GM10248 (cell line): Measurements from ENCODE around the gene ABCB6.

Source experiments
- CTCF ChIA-PET: fragments of 300-600 bp; sonication (Branson Sonifier 250); formaldehyde crosslinking; extraction: SDS; loops from one replicate; lab custom pipeline; 2021; ENCODE audit warnings: antibody characterized with exemption; lab: Yijun Ruan, JAX
- POLR2A ChIA-PET: fragments of 350-650 bp; sonication (Branson Sonifier 250); formaldehyde crosslinking; extraction: SDS; loops from one replicate; lab custom pipeline; 2020; ENCODE audit warnings: antibody characterized with exemption; lab: Yijun Ruan, JAX
- DNase-seq: peaks from one replicate; pipeline ENCODE4 v3.0.0; 2012; ENCODE audit errors: extremely low spot score
- TF ChIP-seq, protein P1 (sequence below): IDR thresholded peaks from 2 replicates; pipeline ENCODE4 v1.5.1; 2012; ENCODE audit warnings: mild to moderate bottlenecking, low read depth; ENCODE audit errors: extremely low read depth, missing control alignments, control extremely low read depth

The ABCB6 gene

DNA sequence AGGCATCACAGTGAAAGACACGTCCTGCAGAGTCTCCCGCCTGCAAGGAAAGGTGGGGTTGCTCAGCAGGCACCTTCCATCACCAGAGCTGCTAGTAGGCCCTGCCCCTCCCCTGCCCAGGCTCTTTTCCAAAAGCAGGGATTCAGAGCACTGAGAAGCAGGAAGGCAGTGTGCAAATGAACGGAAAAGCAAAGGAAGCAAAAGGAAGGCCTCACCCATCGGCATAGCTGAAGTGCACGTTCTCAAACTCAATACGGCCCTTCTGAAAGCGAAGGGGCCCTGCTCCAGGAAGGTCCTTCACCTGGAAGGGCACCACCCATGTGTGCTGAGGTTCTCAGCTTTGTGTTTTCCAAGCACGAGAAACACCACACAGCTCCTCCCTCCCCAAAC is 5.7 kb downstream of the ABCB6 start:
- CTCF ChIA-PET: interaction anchor here (1.2 to 3.6 kb wide), 8 partner anchors 9 to 317 kb away, joined by 3 to 15 read pairs (median 5); partner anchors contain the start of gene CNPPD1
- DNase-seq: no peak
- TF ChIP-seq, protein P1, sequence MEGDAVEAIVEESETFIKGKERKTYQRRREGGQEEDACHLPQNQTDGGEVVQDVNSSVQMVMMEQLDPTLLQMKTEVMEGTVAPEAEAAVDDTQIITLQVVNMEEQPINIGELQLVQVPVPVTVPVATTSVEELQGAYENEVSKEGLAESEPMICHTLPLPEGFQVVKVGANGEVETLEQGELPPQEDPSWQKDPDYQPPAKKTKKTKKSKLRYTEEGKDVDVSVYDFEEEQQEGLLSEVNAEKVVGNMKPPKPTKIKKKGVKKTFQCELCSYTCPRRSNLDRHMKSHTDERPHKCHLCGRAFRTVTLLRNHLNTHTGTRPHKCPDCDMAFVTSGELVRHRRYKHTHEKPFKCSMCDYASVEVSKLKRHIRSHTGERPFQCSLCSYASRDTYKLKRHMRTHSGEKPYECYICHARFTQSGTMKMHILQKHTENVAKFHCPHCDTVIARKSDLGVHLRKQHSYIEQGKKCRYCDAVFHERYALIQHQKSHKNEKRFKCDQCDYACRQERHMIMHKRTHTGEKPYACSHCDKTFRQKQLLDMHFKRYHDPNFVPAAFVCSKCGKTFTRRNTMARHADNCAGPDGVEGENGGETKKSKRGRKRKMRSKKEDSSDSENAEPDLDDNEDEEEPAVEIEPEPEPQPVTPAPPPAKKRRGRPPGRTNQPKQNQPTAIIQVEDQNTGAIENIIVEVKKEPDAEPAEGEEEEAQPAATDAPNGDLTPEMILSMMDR: no peak
- POLR2A ChIA-PET: interaction anchor here (0.5 kb wide), 1 partner anchor 40 kb away, joined by 4 read pairs; the partner anchor contains the start of gene TUBA4B

DNA sequence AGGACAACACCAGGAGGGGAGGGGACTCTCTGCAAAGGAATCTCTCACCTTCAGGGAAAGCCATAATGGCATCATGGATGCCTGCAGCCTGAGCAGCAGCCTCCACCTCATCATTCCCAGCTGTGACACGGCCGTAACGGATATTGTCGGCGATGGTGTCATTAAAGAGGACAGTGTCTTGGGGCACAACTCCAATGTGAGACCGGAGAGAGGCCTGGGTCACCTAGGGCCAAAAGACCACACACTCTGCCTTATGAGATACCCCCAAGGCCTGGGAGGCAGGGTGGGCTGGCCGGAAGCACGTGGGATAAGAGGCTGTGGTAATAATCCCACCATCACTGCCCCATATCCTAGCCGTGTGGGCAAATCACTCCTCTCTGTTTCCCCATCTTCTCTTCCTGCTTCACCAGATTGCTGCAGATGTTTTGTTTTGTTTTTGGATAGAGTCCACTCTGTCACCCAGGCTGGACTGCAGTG is 7.8 kb downstream of the ABCB6 start:
- TF ChIP-seq, protein P1: no peak
- CTCF ChIA-PET: interaction anchor here (0.7 to 3.6 kb wide), 12 partner anchors 10 to 91 kb away, joined by 3 to 15 read pairs (median 3); partner anchors contain the start of gene NHEJ1
- POLR2A ChIA-PET: interaction anchor here (0.5 kb wide), 1 partner anchor 45 kb away, joined by 5 read pairs; no protein-coding TSS in a partner anchor
- DNase-seq: no peak

DNA sequence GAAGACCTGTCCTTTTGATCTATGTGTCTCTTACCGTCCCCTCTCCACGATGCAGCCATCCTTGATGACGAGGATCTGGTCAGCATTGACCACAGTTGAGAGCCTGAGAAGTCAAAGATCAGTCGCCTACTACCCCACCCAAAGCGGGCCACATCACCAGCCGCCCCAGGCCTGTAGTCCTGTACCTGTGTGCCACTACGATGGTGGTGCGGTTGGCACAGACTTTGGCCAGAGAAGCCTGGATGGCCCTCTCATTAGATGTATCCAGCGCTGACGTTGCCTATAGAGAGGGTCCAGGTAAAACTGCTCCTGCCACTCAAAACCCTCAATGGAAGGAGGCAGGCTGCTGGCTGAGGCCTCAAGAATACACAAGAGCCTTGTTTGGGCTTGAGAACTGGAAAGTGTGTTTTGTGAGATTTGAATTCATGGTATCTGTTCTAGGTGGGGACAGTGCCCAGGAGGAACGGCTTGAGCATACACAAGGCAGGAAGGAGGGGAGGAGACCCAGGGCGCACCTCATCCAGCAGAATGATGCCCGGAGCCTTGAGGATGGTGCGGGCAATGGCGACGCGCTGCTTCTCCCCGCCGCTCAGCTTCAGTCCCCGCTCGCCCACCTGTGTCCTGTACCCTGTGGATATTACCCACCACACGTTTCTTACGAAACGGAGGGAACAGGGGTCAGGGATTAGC is 8.4 kb downstream of the ABCB6 start:
- CTCF ChIA-PET: interaction anchor here (1.2 to 3.6 kb wide), 3 partner anchors 35 to 83 kb away, joined by 3 to 15 read pairs (median 4); no protein-coding TSS in a partner anchor
- TF ChIP-seq, protein P1: no peak
- no peak for DNase-seq
- POLR2A ChIA-PET: interaction anchor here (0.5 kb wide), 1 partner anchor 45 kb away, joined by 5 read pairs; no protein-coding TSS in a partner anchor

DNA sequence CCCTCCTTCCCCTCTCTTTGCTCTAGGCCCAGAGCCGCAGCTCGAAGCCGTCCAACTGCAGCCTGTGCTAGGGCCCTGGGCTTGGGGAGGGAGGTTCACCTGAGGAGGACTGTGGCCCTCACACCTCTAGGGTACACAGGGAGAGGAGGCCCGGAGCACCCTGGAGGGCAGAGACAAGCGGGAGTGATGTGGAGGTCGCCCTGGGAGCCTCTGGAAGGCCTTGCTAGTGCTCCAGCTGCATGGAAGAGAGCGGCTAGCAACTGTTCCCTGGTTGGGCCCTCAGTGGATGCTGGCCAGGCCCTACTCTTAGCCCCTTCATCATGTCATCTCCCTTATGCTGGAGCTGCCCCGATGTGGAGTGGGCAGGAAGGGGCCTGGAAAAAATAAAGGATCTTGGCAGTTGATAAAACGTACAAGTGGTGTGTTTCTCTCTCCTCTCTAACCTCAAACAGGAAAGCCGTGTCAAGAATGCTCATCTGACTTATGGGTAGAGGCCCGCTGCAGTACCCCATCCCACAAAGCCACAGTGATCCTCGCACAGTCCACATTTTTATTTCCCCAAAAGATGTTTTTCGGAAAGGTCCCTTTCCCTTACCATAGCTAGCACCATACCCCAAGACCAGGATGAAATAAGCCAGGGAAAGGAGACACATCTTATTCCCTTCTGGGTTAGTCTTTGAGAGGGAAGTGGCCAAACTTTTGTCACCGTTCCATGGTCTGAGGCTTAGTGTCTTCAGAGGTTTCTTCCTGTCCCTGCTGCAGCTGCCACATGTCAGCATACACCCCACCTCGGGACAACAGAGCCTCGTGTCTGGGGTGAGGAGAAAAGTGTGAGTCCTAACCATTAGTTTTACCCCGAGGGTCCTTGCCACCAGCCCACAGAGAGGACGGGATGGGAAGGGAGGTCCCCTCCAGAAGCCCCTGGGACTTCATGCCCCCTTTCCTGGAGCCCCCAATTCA is 9.2 kb downstream of the ABCB6 start:
- ChIA-PET POLR2A (interaction anchor here (0.7 kb wide), 1 partner anchor 8 kb away, joined by 3 read pairs; no protein-coding TSS in a partner anchor), CTCF (interaction anchor here (1.2 to 1.9 kb wide), 2 partner anchors 27 to 86 kb away, joined by 3 to 10 read pairs; no protein-coding TSS in a partner anchor)
- TF ChIP-seq, protein P1: no peak
- no peak for DNase-seq

DNA sequence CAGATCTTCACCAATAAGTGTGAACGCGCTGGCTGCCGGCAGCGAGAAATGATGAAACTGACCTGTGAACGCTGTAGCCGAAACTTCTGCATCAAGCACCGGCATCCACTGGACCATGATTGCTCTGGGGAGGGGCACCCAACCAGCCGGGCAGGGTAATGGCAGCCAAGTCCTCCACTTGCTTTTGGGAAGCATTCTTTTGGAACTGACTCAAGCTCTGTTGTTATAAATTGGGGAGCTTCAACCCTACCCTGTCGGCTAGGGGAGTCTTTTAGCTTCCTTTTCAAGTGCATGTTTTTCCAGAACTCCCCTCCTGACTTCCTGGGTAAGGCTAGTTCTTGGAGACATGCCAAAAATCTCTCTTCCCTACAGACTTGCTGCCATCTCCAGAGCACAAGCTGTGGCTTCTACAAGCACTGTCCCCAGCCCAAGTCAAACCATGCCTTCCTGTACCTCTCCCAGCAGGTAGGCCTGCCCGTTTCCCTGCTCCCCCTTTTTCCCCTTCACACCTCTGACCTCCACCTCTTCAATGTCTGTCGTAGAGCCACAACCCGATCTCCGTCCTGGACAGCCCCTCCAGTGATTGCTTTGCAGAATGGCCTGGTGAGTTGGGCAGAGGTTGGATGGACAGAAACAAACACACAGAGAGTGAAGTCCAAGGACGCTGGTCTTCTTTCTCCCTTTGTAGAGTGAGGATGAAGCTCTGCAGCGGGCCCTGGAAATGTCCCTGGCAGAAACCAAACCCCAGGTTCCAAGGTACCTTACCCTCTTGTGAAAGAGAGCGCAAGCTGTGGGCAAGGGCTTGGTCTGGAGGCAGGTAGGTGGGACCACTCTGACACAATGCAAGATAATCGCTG is 10.6 kb downstream of the ABCB6 start:
- TF ChIP-seq, protein P1: no peak
- CTCF ChIA-PET: interaction anchor here (1.2 to 1.9 kb wide), 3 partner anchors 48 to 150 kb away, joined by 4 to 10 read pairs (median 6); partner anchors contain the start of gene NHEJ1
- POLR2A ChIA-PET: interaction anchor here (1.0 to 3.1 kb wide), 2 partner anchors 8 to 46 kb away, joined by 3 to 16 read pairs; partner anchors contain the start of genes TUBA4A and TUBA4B
- no peak for DNase-seq
